GM12875 (cell line): ENCODE results near the gene CCDC33.

Experiments
- H3K4me3 ChIP-seq: one replicate; pipeline ENCODE4 v1.5.1; 2011; ENCODE audit warnings: low read depth, low read length, control low read depth
- TF ChIP-seq, protein P1 (sequence below): IDR thresholded peaks from 2 replicates; pipeline ENCODE4 v1.5.1; 2011; ENCODE audit warnings: low read depth, mild to moderate bottlenecking, control low read depth, inconsistent platforms, low read length, moderate library complexity, borderline replicate concordance; ENCODE audit not compliant: insufficient read depth

Gene CCDC33

DNA sequence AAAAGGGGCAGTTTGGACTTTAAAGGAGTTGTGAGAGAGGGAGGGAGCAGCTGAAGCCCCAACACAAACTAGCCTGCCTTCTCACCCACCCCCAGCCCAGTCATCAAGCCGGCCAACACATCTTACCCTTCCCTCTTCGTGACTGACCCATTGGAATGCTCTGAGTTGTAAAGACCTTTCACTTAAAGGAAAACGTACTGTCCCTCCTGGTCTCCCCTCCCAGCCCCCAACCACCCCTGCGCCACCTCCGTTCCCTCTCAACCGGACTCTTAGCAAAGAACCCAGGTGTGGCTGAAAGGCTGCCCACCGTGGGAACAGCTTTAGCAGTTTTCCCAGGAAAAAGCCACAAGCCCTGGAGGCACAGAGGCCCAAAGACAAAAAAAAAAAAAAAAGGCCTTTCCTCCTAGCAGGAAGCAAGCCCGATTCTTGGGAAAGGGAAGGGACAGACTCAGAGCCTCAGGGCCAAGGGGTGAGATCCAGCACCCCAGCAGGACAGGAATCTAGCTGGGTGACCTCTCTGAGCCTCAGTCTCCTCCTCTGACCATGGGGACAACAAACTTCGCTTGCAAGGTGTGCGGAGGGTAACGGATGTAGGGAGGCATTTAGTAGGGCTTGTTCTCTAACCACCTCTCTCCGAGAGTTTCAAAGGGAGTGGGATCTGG is 128.9 kb downstream of the CCDC33 start:
- no peak overlapping the region for H3K4me3 ChIP-seq

DNA sequence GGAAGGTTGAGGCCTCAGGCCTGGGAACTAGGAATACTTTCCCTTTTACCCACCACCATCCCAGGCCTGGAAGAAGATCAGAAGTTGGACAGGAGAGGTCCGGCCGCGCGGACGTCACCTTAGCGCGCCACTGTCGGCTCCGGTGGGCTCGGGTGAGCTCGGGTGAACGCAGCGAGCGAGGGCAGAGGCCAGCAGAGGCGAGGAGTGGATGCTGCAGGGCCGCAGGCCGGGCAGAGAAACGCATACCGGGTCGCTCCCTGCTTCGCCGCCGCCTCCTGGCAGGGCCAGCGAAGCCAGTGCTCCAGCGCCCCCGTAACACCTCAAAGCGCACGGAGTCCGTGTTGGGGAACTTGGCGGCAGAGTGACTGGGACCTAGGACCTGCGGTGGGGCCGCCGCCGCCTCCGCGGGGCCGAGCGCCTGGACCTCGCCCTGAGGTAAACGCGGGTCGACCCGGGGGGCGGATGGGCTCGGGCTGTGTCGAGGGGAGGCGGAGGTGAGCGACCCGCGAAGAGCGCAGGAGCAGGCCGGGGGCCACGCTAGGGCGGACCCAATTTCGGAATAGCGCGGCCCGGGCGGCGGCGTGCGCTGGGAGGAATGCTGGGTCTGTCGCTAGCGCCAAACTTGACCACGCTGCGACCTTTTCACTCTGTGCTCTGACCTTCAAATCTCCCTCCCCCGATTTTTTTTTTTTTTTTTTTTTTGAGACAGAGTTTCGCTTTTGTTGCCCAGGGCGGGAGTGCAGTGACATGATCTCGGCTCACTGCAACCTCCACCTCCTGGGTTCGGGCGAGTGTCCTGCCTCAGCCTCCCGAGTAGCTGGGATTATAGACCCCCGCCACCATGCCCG is 129.7 kb downstream of the CCDC33 start:
- peak overlapping the region; percentile 41 for H3K4me3 ChIP-seq
- TF ChIP-seq, protein P1, sequence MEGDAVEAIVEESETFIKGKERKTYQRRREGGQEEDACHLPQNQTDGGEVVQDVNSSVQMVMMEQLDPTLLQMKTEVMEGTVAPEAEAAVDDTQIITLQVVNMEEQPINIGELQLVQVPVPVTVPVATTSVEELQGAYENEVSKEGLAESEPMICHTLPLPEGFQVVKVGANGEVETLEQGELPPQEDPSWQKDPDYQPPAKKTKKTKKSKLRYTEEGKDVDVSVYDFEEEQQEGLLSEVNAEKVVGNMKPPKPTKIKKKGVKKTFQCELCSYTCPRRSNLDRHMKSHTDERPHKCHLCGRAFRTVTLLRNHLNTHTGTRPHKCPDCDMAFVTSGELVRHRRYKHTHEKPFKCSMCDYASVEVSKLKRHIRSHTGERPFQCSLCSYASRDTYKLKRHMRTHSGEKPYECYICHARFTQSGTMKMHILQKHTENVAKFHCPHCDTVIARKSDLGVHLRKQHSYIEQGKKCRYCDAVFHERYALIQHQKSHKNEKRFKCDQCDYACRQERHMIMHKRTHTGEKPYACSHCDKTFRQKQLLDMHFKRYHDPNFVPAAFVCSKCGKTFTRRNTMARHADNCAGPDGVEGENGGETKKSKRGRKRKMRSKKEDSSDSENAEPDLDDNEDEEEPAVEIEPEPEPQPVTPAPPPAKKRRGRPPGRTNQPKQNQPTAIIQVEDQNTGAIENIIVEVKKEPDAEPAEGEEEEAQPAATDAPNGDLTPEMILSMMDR, result no peak

More for the DNA sequence above, 128.9 kb downstream of the CCDC33 start:
- TF ChIP-seq, protein P1, result no peak

DNA sequence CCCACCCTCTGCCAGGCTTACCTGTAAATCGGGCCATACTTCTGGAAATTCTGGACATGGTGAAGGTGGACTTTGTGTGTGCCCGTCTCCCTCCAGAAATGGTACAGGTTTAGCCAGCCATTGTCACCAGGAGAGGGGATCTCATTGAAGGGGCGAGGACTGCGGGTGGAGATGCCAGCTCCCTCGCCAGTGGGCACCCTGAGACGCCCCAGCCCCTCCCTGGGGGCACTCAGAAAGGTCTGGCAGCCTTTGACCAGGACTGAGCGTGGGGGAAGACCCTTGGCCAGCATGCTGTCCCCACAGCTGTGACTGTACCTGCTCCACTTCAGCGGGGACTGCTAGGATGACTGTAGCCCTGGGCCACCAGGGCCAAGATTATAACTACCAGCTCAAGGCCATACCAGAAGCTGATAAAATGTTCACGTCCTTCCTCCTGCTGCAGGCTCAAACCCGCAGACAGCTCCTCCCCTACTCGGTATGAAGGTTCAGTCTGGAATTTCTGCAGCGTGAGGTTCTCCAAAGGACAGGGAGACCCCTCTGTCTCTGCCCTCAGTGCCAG is 131.2 kb downstream of the CCDC33 start, which contains the start of gene CYP11A1:
Gene CYP11A1, minus strand, starts transcription at position 351 of the 559 bp plus-strand sequence. Its CDS starts 61 bp downstream, at position 290.
- TF ChIP-seq, protein P1, result no peak
- H3K4me3 ChIP-seq, result no peak within 1 kb of the TSS

DNA sequence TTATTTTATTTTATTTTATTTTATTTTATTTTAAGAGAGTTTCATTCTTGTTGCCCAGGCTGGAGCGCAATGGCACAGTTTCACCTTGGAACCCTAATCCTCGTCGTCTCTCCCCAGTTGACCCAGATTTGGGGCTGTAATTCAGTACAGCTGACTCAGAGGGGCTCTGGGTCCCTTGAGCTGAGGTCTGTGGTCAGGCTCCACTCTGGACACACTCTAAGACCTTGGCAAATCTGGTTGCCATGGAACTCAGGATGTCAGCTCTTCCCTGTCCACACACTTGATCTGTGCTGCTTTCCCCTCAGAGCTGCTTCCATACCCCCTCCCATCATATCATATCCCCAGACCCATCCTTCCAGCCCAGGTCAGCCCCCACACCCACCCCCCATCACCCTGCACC is 132.0 kb downstream of the CCDC33 start:
- H3K4me3 ChIP-seq, result no peak overlapping the region
- TF ChIP-seq, protein P1, result no peak

DNA sequence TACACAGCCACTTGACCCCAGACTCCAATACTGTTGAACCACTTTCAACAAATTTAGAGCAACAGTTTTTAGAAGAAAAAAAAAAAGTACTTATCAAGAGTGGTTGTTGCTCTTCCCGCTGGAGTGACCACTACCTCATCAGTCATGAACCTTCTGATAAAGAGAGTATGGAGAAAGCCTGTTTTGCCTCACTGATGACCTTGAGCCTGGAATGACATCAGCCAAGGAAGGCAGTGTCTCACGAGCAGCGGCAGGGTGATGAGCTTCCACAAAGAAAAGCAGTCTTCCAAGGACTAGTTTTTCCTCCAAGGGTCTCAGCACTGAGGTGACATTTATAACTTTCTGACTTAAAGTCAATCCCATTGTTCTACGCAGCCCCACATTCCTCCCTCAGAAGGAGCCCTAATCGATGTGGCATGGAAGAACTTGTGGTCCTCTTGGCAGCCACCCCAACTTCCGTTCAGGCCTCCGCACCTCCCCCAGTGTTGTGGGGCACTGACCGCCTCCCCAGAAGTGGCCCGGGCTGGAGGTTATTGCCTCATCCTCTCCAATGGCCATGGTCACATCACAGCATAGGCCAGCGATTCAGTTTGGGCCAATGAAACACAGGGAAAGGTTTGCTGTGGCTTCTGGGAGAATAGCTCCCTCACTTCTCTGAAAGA is 133.1 kb downstream of the CCDC33 start:
- H3K4me3 ChIP-seq, result no peak overlapping the region
- TF ChIP-seq, protein P1, result no peak

DNA sequence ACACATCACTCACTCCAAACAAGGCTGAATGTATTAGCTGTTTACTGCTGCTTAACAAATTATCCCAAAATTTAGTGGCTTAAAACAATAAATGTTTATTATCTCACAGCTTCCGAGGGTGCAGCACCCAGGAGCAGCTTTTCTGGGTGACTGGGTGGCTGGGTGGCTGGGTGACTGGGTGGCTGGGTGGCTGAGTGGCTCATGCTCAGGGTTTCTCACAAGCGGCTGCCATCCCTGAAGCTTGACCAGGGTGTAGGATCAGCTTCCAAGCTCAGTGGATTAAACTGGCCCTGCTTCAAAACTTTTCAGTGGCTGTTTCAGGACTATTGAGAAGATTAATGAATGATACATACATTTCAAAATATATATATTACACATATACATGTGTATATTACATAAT is 133.6 kb downstream of the CCDC33 start:
- TF ChIP-seq, protein P1, result no peak
- no peak overlapping the region for H3K4me3 ChIP-seq
